ENCODE data around the gene MYRIP. TPM values are rescaled to one million over a fixed set of nuclear protein-coding genes. Genes with fewer than 3 reads are reported as not detected.
A peak's percentile ranks its signal among the peaks of the same experiment; 100 is the strongest.

The MYRIP gene
- total RNA-seq, 1 experiment from 2014 or later: 0.44 TPM

DNA sequence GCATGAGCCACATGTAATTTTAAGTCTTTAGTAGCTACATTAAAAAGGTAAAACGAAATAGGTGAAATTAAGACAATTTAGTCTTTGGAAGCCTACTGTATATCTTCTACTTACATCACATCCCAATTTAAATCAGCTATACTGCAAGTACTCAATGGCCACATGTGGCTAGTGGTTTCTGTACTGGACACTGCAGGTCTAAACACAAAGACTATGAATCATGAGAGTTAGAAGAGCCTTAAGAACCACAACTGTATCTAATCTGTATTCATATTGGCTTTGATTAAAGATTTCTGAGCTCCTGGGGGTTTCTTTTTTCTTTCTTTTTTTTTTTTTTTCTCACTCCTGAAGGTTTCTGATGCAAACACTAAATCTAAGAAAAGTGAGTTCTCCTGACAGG lies 497.8 kb downstream of the MYRIP start:
- ChIA-PET CTCF (interaction anchor here (0.8 to 1.2 kb wide), 3 partner anchors 10 to 115 kb away, joined by 3 to 4 read pairs (median 4); no protein-coding TSS in a partner anchor), POLR2A (no interaction called here), RAD21 (ENCODE audit: low non-redundant PET in 1 of 2, low total read pairs in 2 of 2, uncharacterized antibody in 2 of 2, unreplicated experiment in 2 of 2) (no interaction called here)
- no TSS peak for BruUV-seq (replicated peaks)
- Histone ChIP-seq H2AFZ (ENCODE audit: low read depth, low read length, poor library complexity, severe bottlenecking) (no peak overlapping the region), H3K9ac (ENCODE audit: low read length) (no peak overlapping the region), H3K9me3 (ENCODE audit: control insufficient read depth in 1 of 2, insufficient read depth in 1 of 2, low read depth in 1 of 2, low read length in 2 of 2) (no peaks in the 10 kb centered on the region), H3K9me2 (ENCODE audit: insufficient read depth) (no peaks in the 10 kb centered on the region), H3K79me2 (ENCODE audit: insufficient read depth, low read length) (peaks cover 19% of the 10 kb centered on the region), H3K4me1 (ENCODE audit: control insufficient read depth in 1 of 2, insufficient read depth in 2 of 2, low read length in 2 of 2) (peaks cover 0 to 14% of the 10 kb centered on the region in 2 experiments; a peak in 2 of 4 replicates), H3K27me3 (ENCODE audit: insufficient read depth, low read length) (no peaks in the 10 kb centered on the region), H3K27ac (ENCODE audit: low read depth, low read length) (no peak overlapping the region), H4K20me1 (ENCODE audit: insufficient read depth) (no peaks in the 10 kb centered on the region), H3K36me3 (ENCODE audit: control insufficient read depth in 1 of 2, insufficient read depth in 2 of 2, low read length in 2 of 2) (peaks cover 10 to 13% of the 10 kb centered on the region in 2 experiments; a peak in 3 of 4 replicates), H3K4me2 (ENCODE audit: low read length) (no peak overlapping the region), H3K4me3 (replicated peaks in 1 of 2; ENCODE audit: low read depth in 1 of 2, low read length in 2 of 2) (no peak overlapping the region)
- intact Hi-C loops (cut with micrococcal nuclease): no loop called here
- TF ChIP-seq ZBTB33 (IDR thresholded peaks at IDR 0.05; ENCODE audit: extremely low read depth, insufficient replicate concordance, low read length): no peak
- TF ChIP-seq SIN3A (IDR thresholded peaks at IDR 0.05; ENCODE audit: low read depth): no peak
- ATAC-seq: no peak
- DNase-seq (ENCODE audit: low read depth, low spot score): no peak

- no peak for DNase-seq (ENCODE audit: low read depth, low spot score)
- Histone ChIP-seq H3K4me3 (replicated peaks in 1 of 2; ENCODE audit: low read depth in 1 of 2, low read length in 2 of 2) (peak overlapping the region; percentile 81 to 89), H3K9me2 (ENCODE audit: insufficient read depth) (no peaks in the 10 kb centered on the region), H3K27ac (ENCODE audit: low read depth, low read length) (peak overlapping the region; percentile 42; the same call in 1 of the 2 replicates), H3K4me2 (ENCODE audit: low read length) (peak overlapping the region; percentile 73), H3K36me3 (ENCODE audit: control insufficient read depth in 1 of 2, insufficient read depth in 2 of 2, low read length in 2 of 2) (peaks cover 13 to 19% of the 10 kb centered on the region in 2 experiments; a peak in 3 of 4 replicates), H4K20me1 (ENCODE audit: insufficient read depth) (no peaks in the 10 kb centered on the region), H3K9me3 (ENCODE audit: control insufficient read depth in 1 of 2, insufficient read depth in 1 of 2, low read depth in 1 of 2, low read length in 2 of 2) (no peaks in the 10 kb centered on the region), H3K9ac (ENCODE audit: low read length) (peak overlapping the region; percentile 63), H3K27me3 (ENCODE audit: insufficient read depth, low read length) (no peaks in the 10 kb centered on the region), H2AFZ (ENCODE audit: low read depth, low read length, poor library complexity, severe bottlenecking) (no peak overlapping the region), H3K4me1 (ENCODE audit: control insufficient read depth in 1 of 2, insufficient read depth in 2 of 2, low read length in 2 of 2) (peaks cover 0 to 14% of the 10 kb centered on the region in 2 experiments; a peak in 2 of 4 replicates), H3K79me2 (ENCODE audit: insufficient read depth, low read length) (peaks cover 19% of the 10 kb centered on the region)
- ChIA-PET CTCF (interaction anchor here (0.6 to 1.6 kb wide), 11 partner anchors 8 to 581 kb away, joined by 3 to 32 read pairs (median 4); partner anchors contain the start of gene ZNF620), RAD21 (ENCODE audit: low non-redundant PET in 1 of 2, low total read pairs in 2 of 2, uncharacterized antibody in 2 of 2, unreplicated experiment in 2 of 2) (interaction anchor here in 1 of 2 experiments (0.6 kb wide), 1 partner anchor 117 kb away, joined by 3 read pairs; no protein-coding TSS in a partner anchor), POLR2A (interaction anchor here (1.8 kb wide), 1 partner anchor 117 kb away, joined by 9 read pairs; no protein-coding TSS in a partner anchor)
- BruUV-seq (replicated peaks): TSS peak; percentile 64
- ATAC-seq: no peak; the same call in 1 of the 2 replicates
- TF ChIP-seq, protein P1, sequence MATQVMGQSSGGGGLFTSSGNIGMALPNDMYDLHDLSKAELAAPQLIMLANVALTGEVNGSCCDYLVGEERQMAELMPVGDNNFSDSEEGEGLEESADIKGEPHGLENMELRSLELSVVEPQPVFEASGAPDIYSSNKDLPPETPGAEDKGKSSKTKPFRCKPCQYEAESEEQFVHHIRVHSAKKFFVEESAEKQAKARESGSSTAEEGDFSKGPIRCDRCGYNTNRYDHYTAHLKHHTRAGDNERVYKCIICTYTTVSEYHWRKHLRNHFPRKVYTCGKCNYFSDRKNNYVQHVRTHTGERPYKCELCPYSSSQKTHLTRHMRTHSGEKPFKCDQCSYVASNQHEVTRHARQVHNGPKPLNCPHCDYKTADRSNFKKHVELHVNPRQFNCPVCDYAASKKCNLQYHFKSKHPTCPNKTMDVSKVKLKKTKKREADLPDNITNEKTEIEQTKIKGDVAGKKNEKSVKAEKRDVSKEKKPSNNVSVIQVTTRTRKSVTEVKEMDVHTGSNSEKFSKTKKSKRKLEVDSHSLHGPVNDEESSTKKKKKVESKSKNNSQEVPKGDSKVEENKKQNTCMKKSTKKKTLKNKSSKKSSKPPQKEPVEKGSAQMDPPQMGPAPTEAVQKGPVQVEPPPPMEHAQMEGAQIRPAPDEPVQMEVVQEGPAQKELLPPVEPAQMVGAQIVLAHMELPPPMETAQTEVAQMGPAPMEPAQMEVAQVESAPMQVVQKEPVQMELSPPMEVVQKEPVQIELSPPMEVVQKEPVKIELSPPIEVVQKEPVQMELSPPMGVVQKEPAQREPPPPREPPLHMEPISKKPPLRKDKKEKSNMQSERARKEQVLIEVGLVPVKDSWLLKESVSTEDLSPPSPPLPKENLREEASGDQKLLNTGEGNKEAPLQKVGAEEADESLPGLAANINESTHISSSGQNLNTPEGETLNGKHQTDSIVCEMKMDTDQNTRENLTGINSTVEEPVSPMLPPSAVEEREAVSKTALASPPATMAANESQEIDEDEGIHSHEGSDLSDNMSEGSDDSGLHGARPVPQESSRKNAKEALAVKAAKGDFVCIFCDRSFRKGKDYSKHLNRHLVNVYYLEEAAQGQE (IDR thresholded peaks at IDR 0.05; ENCODE audit: low read depth): no peak
- TF ChIP-seq SRF (IDR thresholded peaks at IDR 0.05; ENCODE audit: low read depth): no peak
- TF ChIP-seq ZNF274 (IDR thresholded peaks at IDR 0.05; ENCODE audit: low read depth, low read length): no peak
- TF ChIP-seq ZBTB33 (IDR thresholded peaks at IDR 0.05; ENCODE audit: extremely low read depth, insufficient replicate concordance, low read length): no peak
- TF ChIP-seq EZH2 (IDR thresholded peaks at IDR 0.05): no peak
- no peak for TF ChIP-seq POLR2AphosphoS5 (IDR thresholded peaks at IDR 0.05; ENCODE audit: low read depth, low read length)
- no peak for TF ChIP-seq JUND (IDR thresholded peaks at IDR 0.05)
- TF ChIP-seq YY1 (IDR thresholded peaks at IDR 0.05; ENCODE audit: extremely low read depth, insufficient replicate concordance, low read depth, low read length): no peak
- intact Hi-C loops (cut with micrococcal nuclease): loop anchor here (2.0 kb wide), 1 partner anchor 116 kb away; no protein-coding TSS in a partner anchor
These were observed 499.5 kb downstream of the MYRIP start for GRCh38 chr3:40308725-40309417.

Data from HCT116 (cell line).